Measurements from ENCODE around the gene SLC44A4.
"Not testable (repeated sequence)": the region's sequence is repeated elsewhere in the genome, so short reads cannot be mapped to it uniquely, and the experiment has no call there.

SLC44A4 gene

DNA sequence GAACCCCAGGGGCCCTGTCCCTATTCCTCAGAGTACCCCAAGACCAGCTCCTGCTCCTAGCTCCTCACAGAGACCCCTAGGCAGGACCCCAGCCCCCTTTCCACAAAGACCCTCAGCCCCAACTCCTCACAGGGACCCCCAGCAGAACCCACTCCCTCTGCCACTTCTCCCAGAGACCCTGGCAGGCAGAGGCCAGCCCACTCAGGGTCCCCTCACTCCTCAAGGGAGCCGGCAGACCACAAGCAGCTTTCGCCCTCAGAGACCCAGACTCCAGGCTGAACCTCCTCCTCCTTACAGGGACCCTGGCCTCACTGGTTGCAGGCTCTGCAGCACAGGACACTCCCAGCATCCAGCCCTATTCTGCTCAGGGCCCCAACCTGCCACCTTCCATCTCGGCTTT is 575 bp downstream of the SLC44A4 start:
- Histone ChIP-seq H3K4me3 (ENCODE audit: low read depth in 1 of 2, low read length in 2 of 2) (peak overlapping the region in 1 of 2 donors; percentile 48), H3K27me3 (ENCODE audit: low read depth, low read length) (no peaks in the 10 kb centered on the region), H3K36me3 (ENCODE audit: control insufficient read depth in 1 of 2, insufficient read depth in 2 of 2, low read length in 2 of 2) (peaks cover 24 to 36% of the 10 kb centered on the region in 2 donors), H3K27ac (ENCODE audit: low read length) (peak overlapping the region; percentile 86), H3K4me1 (ENCODE audit: control insufficient read depth in 1 of 2, insufficient read depth in 2 of 2, low read length in 2 of 2) (no peaks in the 10 kb centered on the region), H3K9me3 (ENCODE audit: control insufficient read depth in 1 of 2, low read length in 2 of 2) (no peaks in the 10 kb centered on the region)

DNA sequence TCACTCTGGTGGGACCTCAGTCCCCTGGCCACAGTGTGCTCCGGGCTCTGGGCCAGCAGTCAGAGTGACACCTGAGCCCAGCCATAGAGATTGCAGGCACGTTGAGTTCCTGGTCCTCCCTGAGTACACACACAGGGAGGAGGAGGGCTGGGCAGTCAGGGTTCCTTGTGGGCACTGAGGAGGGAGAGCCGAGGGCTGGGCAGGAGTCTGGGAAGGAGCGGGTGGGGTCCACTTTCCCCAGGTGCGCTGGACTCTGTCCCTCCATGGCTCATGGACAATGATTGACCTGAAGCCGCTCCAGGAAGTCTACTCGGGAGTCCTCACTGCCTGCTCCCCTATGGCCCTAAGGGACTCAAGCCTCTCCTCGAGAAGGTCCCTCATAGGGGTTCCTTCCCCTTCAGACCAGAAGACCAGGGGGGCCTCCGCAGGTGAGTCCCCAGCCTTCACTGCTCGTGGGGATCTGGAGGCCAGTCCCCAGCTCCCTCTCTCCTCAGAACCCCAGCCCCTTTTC is 1.1 kb downstream of the SLC44A4 start:
- Histone ChIP-seq H3K4me3 (ENCODE audit: low read depth in 1 of 2, low read length in 2 of 2) (peak overlapping the region in 1 of 2 donors; percentile 48), H3K9me3 (ENCODE audit: control insufficient read depth in 1 of 2, low read length in 2 of 2) (no peaks in the 10 kb centered on the region), H3K4me1 (ENCODE audit: control insufficient read depth in 1 of 2, insufficient read depth in 2 of 2, low read length in 2 of 2) (no peaks in the 10 kb centered on the region), H3K36me3 (ENCODE audit: control insufficient read depth in 1 of 2, insufficient read depth in 2 of 2, low read length in 2 of 2) (peaks cover 24 to 30% of the 10 kb centered on the region in 2 donors), H3K27ac (ENCODE audit: low read length) (peak overlapping the region; percentile 86), H3K27me3 (ENCODE audit: low read depth, low read length) (no peaks in the 10 kb centered on the region)

DNA sequence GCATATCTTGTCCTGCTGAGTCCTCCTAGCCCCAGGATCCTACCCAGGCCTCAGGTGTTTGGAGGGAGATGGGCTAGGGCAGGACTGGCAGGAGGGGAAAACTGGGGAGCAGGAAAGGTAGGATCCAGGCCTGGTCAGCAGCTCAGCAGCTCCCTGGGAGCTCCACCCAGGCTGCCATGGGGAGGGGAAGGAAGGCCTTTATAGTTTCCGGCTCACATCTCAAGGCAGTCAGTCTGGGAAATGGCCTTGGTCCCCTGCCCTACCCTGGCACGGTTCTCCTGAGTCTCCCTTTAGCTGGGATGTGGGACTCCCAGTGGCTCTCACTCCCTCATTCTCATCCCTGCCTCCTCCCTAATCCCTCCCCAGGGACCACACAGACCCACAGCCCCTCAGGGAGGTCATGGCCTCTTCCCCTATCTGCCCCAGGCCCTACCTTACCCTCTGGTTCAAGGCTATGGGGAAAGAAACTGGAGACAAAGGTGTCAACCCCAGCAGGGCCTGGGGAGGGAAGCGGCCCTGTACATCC is 1.6 kb downstream of the SLC44A4 start:
- peaks cover 21 to 25% of the 10 kb centered on the region in 2 donors for H3K36me3 ChIP-seq (ENCODE audit: control insufficient read depth in 1 of 2, insufficient read depth in 2 of 2, low read length in 2 of 2)
- H3K27me3 ChIP-seq (ENCODE audit: low read depth, low read length): no peaks in the 10 kb centered on the region
- no peaks in the 10 kb centered on the region for H3K9me3 ChIP-seq (ENCODE audit: control insufficient read depth in 1 of 2, low read length in 2 of 2)
- peak overlapping the region in 1 of 2 donors; percentile 48 for H3K4me3 ChIP-seq (ENCODE audit: low read depth in 1 of 2, low read length in 2 of 2)
- no peaks in the 10 kb centered on the region for H3K4me1 ChIP-seq (ENCODE audit: control insufficient read depth in 1 of 2, insufficient read depth in 2 of 2, low read length in 2 of 2)
- H3K27ac ChIP-seq (ENCODE audit: low read length): peak overlapping the region; percentile 83

- peaks cover 16 to 19% of the 10 kb centered on the region in 2 donors for H3K36me3 ChIP-seq (ENCODE audit: control insufficient read depth in 1 of 2, insufficient read depth in 2 of 2, low read length in 2 of 2)
- H3K27ac ChIP-seq (ENCODE audit: low read length): no peak overlapping the region
- no peaks in the 10 kb centered on the region for H3K4me1 ChIP-seq (ENCODE audit: control insufficient read depth in 1 of 2, insufficient read depth in 2 of 2, low read length in 2 of 2)
- no peaks in the 10 kb centered on the region for H3K9me3 ChIP-seq (ENCODE audit: control insufficient read depth in 1 of 2, low read length in 2 of 2)
- no peaks in the 10 kb centered on the region for H3K27me3 ChIP-seq (ENCODE audit: low read depth, low read length)
- no peak overlapping the region for H3K4me3 ChIP-seq (ENCODE audit: low read depth in 1 of 2, low read length in 2 of 2)
Observed at GRCh38 chr6:31876357-31876756, 2.4 kb downstream of the SLC44A4 start.

DNA sequence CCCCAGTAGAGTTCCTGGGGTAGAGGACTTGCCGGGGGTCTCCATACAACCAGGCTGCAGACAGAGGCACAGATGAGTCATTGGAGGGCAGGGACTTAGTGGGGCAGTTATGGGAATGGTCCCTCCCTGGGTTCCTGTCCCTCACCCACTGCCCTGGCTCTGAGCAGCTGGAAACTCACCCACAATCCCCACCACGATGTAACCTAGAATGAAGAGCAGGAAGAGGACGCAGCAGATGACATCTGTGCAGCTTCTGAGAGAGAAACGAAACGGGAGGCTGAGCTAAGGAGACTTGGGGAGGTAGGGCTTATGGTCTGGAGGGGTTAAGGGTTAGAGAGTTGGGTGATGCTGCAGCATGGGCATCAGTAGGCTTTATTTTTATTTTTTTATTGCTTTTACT is 2.9 kb downstream of the SLC44A4 start:
- Histone ChIP-seq H3K9me3 (ENCODE audit: control insufficient read depth in 1 of 2, low read length in 2 of 2) (no peaks in the 10 kb centered on the region), H3K4me3 (ENCODE audit: low read depth in 1 of 2, low read length in 2 of 2) (no peak overlapping the region), H3K27ac (ENCODE audit: low read length) (no peak overlapping the region), H3K4me1 (ENCODE audit: control insufficient read depth in 1 of 2, insufficient read depth in 2 of 2, low read length in 2 of 2) (no peaks in the 10 kb centered on the region), H3K36me3 (ENCODE audit: control insufficient read depth in 1 of 2, insufficient read depth in 2 of 2, low read length in 2 of 2) (peaks cover 12 to 14% of the 10 kb centered on the region in 2 donors), H3K27me3 (ENCODE audit: low read depth, low read length) (no peaks in the 10 kb centered on the region)

GRCh38 chr6:31874836-31875572 is 3.8 kb downstream of the SLC44A4 start:
- Histone ChIP-seq H3K27ac (ENCODE audit: low read length) (no peak overlapping the region), H3K4me1 (ENCODE audit: control insufficient read depth in 1 of 2, insufficient read depth in 2 of 2, low read length in 2 of 2) (no peaks in the 10 kb centered on the region)

DNA sequence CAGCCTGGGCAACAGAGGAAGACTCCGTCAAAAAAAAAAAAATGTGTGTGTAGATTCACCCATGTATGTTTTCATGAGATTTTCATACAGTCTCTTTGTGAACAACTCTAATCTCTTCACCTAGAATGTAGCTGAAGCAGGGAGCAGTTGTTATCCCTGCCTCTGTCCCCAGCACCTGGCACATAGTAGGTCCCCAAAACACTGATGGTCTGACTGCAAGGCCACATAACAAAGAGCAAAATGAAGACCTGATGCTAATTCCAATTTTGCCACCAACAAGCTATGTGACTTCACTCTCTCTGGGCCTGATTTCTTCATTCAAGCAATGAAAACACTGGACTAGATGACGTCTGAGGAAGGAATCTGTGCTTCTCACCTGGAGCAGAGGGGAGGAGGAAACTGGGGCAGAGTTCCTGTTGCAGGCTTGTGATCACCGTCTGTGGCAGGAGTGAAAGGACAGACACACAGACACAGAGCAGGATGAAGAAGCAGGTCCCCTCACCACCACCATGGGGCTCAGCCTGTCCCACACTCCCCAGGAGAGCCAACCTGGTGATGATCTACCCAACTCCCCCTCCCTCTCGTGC is 4.6 kb downstream of the SLC44A4 start:
- Histone ChIP-seq H3K4me3 (ENCODE audit: low read depth in 1 of 2, low read length in 2 of 2) (no peak overlapping the region), H3K9me3 (ENCODE audit: control insufficient read depth in 1 of 2, low read length in 2 of 2) (no peaks in the 10 kb centered on the region), H3K27ac (ENCODE audit: low read length) (no peak overlapping the region), H3K36me3 (ENCODE audit: control insufficient read depth in 1 of 2, insufficient read depth in 2 of 2, low read length in 2 of 2) (no peaks in the 10 kb centered on the region), H3K4me1 (ENCODE audit: control insufficient read depth in 1 of 2, insufficient read depth in 2 of 2, low read length in 2 of 2) (no peaks in the 10 kb centered on the region), H3K27me3 (ENCODE audit: low read depth, low read length) (no peaks in the 10 kb centered on the region)

More at GRCh38 chr6:31874836-31875572, 3.8 kb downstream of the SLC44A4 start:
- no peaks in the 10 kb centered on the region for H3K9me3 ChIP-seq (ENCODE audit: control insufficient read depth in 1 of 2, low read length in 2 of 2)
- no peak overlapping the region for H3K4me3 ChIP-seq (ENCODE audit: low read depth in 1 of 2, low read length in 2 of 2)
- H3K27me3 ChIP-seq (ENCODE audit: low read depth, low read length): no peaks in the 10 kb centered on the region
- peaks cover 3 to 6% of the 10 kb centered on the region in 2 donors for H3K36me3 ChIP-seq (ENCODE audit: control insufficient read depth in 1 of 2, insufficient read depth in 2 of 2, low read length in 2 of 2)

DNA sequence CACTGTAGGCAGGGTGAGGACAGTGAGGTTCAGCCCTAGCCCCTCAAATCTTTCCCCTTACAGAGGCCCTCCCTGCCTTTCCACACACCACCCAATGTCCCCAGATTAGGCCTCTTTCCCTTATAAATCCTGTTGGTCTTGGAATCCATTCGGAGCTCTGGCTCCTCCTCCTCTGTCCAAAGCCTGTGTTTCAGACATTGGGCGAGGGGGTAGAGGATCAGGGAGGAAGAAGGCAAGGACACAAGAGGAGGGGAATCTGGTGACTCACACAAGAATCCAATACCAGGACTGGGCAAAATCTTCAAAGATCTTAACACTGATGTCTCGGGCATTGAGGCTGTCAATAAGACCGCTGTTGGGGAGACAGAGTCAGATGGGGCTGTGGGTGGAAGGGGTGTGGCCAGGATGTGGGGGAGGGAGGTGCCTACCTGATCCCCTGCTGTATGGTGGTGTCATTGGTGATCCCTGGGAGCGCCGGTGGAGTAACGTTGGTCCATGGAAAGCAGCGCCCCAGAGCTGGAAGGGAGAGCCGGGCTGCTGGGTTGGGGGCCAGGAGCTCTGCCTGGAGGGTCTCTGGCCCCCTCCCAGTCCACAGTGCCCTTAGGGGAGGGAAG is 7.6 kb downstream of the SLC44A4 start:
- H3K27me3 ChIP-seq (ENCODE audit: low read depth, low read length): no peaks in the 10 kb centered on the region
- H3K36me3 ChIP-seq (ENCODE audit: control insufficient read depth in 1 of 2, insufficient read depth in 2 of 2, low read length in 2 of 2): no peaks in the 10 kb centered on the region
- no peak overlapping the region for H3K4me3 ChIP-seq (ENCODE audit: low read depth in 1 of 2, low read length in 2 of 2)

DNA sequence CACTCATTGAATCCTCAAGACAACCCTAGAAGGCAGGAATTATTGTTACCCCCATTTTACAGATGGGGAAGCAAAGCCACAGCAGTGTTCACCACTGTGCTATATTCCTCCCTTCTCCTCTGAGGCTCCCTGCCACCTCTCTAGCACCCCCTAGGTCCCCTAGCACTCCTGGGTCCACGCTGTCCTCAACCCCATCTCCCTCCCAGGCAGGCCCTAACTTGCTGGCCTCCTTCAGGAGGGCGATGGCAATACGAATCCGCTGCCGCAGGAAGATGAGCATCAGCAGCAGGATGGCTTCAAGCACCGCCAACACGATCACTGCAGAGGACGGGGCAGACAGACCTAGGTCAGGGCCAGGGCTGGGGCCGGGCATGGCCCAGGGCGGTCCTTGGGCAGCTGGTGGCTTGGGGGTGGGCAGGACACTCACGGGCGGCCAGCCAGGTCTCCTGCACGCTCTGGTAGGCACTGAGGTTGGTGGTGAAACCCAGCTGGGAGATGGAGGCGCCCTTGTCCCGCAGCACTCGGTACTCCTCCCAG is 8.3 kb downstream of the SLC44A4 start:
- H3K4me3 ChIP-seq (ENCODE audit: low read depth in 1 of 2, low read length in 2 of 2): no peak overlapping the region
- H3K9me3 ChIP-seq (ENCODE audit: control insufficient read depth in 1 of 2, low read length in 2 of 2): no peaks in the 10 kb centered on the region
- no peaks in the 10 kb centered on the region for H3K4me1 ChIP-seq (ENCODE audit: control insufficient read depth in 1 of 2, insufficient read depth in 2 of 2, low read length in 2 of 2)
- no peaks in the 10 kb centered on the region for H3K36me3 ChIP-seq (ENCODE audit: control insufficient read depth in 1 of 2, insufficient read depth in 2 of 2, low read length in 2 of 2)
- H3K27ac ChIP-seq (ENCODE audit: low read length): no peak overlapping the region
- H3K27me3 ChIP-seq (ENCODE audit: low read depth, low read length): no peaks in the 10 kb centered on the region

More for the DNA sequence above, 7.6 kb downstream of the SLC44A4 start:
- H3K4me1 ChIP-seq (ENCODE audit: control insufficient read depth in 1 of 2, insufficient read depth in 2 of 2, low read length in 2 of 2): no peaks in the 10 kb centered on the region
- H3K9me3 ChIP-seq (ENCODE audit: control insufficient read depth in 1 of 2, low read length in 2 of 2): no peaks in the 10 kb centered on the region
- H3K27ac ChIP-seq (ENCODE audit: low read length): no peak overlapping the region

- H3K9me3 ChIP-seq (ENCODE audit: control insufficient read depth in 1 of 2, low read length in 2 of 2): no peaks in the 10 kb centered on the region
- no peaks in the 10 kb centered on the region for H3K27me3 ChIP-seq (ENCODE audit: low read depth, low read length)
- H3K4me1 ChIP-seq (ENCODE audit: control insufficient read depth in 1 of 2, insufficient read depth in 2 of 2, low read length in 2 of 2): peaks cover 0 to under 1% of the 10 kb centered on the region in 2 donors
- no peak overlapping the region for H3K4me3 ChIP-seq (ENCODE audit: low read depth in 1 of 2, low read length in 2 of 2)
- no peak overlapping the region for H3K27ac ChIP-seq (ENCODE audit: low read length)
- H3K36me3 ChIP-seq (ENCODE audit: control insufficient read depth in 1 of 2, insufficient read depth in 2 of 2, low read length in 2 of 2): no peaks in the 10 kb centered on the region
Observed at GRCh38 chr6:31869343-31869742, 9.5 kb downstream of the SLC44A4 start.

GRCh38 chr6:31868658-31868971 is 10.2 kb downstream of the SLC44A4 start:
- not testable (repeated sequence) for H3K27me3 ChIP-seq (ENCODE audit: low read depth, low read length); H3K4me1 ChIP-seq (ENCODE audit: control insufficient read depth in 1 of 2, insufficient read depth in 2 of 2, low read length in 2 of 2); H3K36me3 ChIP-seq (ENCODE audit: control insufficient read depth in 1 of 2, insufficient read depth in 2 of 2, low read length in 2 of 2); H3K4me3 ChIP-seq (ENCODE audit: low read depth in 1 of 2, low read length in 2 of 2); H3K9me3 ChIP-seq (ENCODE audit: control insufficient read depth in 1 of 2, low read length in 2 of 2); H3K27ac ChIP-seq (ENCODE audit: low read length)
